GM19324 (cell line): Measurements from ENCODE around the gene GATAD2A.

ENCODE experiments used
- ATAC-seq: cut with Tn5 transposase; IDR thresholded peaks from one replicate; pipeline ENCODE4 v1.9.1; 2021; ENCODE audit warnings: mild to moderate bottlenecking, moderate library complexity; ENCODE audit not compliant: unreplicated experiment, low FRiP score

Gene GATAD2A

DNA sequence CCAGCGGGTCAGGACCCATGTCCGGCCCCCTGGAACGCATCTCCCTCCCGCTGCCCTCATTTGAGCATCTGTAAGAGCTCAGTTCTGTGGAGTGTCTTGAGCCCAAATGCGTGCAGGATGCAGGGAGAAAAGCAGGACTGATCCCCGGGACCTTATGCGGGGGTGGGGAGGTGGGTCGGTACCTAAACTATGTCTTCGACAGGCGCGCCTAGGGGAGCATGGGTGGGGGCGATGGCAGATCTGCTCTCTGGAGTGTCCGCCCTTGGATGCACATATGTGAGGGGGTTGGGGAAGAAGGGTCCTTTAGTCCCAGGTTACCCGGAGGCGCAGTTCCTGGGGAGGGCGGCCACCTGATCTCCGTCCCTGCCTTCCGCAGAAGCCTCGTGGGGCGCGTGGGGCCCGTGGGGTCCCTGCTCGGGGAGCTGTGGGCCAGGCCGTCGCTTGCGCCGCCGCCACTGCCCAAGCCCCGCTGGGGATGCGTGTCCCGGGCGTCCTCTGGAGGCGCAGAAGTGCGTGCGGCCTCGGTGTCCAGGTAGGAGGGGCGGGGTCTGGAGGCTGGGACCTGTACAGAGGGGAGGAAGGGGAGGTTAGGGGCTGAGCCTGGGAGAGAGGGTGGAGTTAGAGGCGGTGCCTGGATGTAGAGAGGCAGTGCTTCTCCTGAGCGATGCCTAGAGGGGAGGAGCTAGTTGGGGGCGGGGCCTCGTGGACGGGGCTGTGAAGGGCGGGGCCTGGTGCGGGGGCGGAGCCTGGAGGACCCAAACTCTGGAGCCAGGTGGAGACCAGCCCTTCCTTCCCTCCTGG, 135.4 kb downstream of the GATAD2A start:
- ATAC-seq, result no peak

DNA sequence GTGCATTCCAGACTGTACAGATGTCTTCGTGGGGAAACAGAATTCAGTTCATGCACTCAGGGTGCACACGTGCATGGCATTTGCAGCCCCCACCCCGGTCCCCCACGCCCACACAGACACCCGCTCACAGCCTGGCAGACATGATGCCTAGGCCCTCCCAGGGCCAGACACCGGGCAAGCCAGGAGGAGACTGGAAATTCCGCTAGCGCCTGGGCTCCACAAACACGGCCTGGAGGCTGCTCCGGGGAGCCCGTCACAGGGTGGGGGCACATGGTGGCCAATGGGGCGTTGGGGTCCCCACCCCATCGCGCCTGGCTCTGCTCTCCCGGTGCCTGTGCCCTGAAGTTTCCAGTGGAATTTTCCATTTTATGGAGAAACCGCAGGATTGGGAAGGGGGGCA, 136.1 kb downstream of the GATAD2A start:
- no peak for ATAC-seq

DNA sequence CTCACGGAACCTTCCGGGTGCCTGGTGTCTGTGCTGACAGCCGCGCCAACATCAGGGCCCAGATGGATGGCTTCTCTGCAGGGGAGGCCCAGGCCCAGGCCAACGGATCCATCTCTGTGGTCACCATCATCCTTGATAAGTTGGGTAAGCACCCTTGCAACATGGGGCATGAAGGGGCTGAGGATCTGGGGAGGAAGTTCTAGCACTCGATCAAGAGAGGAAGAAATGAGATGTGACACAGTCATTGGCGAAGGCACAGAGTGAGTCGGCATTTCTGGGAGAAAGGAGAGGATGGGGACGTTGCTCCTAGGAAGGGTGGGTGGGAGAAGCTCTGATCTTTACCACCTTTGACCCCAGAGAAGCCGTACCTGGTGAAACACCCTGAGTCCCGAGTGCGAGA, 137.0 kb downstream of the GATAD2A start:
- ATAC-seq, result no peak

DNA sequence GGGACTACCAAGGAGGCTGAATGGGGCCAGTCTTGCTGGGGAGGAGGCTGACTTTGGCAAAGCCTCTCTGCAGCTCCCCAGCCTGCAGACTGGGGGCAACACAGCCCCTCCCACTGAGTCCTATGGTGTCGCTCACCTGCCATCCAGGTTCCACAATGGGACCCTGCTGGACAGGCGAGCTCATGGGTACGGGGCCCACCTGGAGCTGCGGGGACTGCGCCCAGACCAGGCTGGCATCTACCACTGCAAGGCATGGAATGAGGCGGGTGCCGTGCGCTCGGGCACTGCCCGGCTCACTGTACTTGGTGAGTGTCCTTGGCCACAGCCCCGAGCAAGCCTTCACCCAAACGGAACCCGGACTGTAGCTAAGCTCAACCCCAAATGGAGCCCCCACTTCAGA, 137.6 kb downstream of the GATAD2A start:
- no peak for ATAC-seq

DNA sequence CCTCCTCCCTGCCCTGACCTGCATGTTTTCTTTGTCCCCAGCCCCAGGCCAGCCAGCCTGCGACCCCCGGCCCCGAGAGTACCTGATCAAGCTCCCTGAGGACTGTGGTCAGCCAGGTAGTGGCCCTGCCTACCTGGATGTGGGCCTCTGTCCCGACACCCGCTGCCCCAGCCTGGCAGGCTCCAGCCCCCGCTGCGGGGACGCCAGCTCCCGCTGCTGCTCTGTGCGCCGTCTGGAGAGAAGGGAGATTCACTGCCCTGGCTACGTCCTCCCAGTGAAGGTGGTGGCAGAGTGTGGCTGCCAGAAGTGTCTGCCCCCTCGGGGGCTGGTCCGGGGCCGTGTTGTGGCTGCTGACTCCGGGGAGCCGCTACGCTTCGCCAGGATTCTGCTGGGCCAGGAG, 138.2 kb downstream of the GATAD2A start:
- ATAC-seq, result no peak

DNA sequence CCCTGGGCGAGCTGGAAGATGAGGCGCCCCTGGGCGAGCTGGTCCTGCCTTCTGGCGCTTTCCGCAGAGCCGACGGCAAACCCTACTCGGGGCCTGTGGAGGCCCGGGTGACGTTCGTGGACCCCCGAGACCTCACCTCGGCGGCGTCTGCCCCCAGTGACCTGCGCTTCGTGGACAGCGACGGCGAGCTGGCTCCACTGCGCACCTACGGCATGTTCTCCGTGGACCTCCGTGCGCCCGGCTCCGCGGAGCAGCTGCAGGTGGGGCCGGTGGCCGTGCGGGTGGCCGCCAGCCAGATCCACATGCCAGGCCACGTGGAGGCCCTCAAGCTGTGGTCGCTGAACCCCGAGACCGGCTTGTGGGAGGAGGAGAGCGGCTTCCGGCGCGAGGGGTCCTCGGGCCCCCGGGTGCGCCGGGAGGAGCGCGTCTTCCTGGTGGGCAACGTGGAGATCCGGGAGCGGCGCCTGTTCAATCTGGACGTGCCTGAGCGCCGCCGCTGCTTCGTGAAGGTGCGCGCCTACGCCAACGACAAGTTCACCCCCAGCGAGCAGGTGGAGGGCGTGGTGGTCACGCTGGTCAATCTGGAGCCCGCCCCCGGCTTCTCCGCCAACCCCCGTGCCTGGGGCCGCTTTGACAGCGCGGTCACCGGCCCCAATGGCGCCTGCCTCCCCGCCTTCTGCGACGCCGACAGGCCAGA, 138.9 kb downstream of the GATAD2A start:
- no peak for ATAC-seq

DNA sequence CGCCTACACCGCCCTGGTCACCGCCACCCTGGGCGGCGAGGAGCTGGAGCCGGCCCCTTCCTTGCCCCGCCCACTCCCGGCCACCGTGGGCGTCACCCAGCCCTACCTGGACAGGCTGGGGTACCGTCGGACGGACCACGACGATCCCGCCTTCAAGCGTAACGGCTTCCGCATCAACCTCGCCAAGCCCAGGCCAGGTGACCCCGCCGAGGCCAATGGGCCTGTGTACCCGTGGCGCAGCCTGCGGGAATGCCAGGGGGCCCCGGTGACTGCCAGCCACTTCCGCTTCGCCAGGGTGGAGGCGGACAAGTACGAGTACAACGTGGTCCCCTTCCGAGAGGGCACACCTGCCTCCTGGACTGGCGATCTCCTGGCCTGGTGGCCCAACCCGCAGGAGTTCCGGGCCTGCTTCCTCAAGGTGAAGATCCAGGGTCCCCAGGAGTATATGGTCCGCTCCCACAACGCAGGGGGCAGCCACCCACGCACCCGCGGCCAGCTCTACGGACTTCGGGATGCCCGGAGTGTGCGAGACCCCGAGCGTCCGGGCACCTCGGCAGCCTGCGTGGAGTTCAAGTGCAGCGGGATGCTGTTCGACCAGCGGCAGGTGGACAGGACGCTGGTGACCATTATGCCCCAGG, 139.6 kb downstream of the GATAD2A start:
- no peak for ATAC-seq

DNA sequence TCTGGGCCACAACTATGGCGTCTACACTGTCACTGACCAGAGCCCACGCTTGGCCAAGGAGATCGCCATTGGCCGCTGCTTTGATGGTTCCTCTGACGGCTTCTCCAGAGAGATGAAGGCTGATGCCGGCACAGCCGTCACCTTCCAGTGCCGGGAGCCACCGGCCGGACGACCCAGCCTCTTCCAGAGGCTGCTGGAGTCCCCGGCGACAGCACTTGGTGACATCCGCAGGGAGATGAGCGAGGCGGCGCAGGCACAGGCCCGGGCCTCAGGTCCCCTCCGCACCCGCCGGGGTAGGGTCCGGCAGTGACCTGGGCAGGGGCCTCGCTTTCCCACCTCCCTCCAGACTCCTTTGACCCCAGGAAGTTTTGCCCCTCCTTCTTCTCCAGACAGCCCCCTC, 140.2 kb downstream of the GATAD2A start:
- ATAC-seq, result no peak

DNA sequence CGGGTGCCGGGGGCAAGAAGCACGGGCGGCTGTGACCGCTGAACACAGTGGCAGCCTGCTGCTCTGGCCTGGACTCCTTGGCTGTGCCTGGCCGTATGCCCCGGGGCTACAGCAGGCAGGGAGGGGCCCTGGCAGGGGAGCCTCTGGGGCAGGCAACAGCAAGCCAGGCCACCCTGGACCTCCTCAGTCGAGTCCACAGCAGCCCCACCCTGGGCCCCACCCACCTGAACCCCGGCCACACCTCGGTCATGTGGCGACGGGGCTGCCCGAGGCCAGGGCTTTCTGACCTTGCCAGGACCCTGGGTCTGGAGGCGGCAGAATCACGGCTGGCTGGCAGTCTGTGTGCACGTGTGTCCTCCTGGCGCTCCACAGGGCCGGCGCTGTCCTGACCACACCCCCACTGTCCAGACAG, 141.3 kb downstream of the GATAD2A start:
- no peak for ATAC-seq

DNA sequence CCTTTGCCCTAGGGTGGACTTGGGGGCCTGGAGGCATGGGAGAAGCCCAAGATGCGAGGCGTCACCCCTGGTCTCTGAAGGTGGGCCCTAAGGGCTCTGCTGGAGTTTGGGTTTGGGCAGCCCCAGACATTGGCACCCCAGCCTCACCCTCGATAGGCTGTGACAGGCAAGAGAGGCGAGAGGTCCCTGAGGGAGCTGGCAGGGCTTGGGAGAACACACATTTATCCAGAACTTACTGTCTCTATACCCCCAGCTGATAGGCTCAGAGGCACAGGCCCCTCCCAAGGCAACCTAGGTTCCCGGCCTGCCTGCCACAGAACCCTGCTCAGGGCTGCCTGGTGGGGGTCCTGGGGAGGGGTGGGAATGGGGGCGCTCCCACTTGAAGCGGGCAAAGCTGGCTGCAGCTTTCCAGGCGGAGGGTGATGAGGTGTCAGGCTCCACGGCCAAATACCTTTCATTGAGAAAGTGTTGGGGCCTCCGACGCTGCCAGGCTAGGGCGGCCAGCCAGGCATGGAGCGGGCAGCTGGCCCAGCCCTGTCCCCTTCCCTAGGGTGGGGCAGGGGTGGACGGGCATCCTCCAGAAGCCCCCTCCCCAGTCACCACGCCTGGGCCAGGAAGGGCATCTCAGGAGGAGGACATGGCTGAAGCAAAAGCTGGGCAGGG, 142.3 kb downstream of the GATAD2A start:
- no peak for ATAC-seq

DNA sequence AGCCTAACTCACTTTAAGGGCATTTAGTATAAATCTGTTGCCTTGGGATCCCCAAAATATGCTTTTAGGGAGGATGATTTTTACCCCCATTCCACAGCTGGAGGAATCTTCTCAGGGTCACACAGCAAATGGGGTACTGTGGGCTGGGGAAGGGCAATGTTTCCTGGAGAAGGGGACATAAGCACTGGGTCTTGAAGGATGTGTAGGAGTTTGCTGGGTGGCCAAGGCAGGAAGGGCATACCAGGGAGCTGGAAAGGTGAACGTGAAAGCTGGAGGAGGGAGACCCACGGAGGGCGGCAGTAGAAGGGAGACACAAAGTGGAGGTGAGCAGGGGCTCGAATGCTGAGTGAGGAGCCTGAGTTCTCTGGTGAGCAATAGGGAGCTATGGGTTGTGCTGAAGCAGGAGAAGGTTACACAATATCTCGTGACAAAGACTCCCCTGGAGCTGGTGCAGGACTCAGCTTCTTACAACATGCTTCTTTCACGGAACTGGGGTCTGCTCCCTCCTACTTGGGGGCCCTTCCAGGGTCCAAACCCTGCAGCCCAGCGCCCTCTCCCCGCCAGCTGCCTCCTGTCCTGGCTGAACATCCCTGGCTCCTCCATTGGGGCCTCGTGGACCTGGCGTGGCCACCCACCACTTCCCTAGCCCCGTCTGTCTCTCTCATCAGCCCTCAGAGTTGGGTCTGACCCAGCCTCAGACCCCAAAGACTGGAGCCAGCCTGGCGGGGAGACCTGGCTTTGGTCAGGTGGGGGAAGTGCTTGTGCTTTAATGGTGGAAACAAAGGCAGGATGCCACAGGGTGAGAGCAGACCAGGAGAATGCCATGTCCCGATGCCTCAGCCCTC, 143.7 kb downstream of the GATAD2A start:
- no peak for ATAC-seq

DNA sequence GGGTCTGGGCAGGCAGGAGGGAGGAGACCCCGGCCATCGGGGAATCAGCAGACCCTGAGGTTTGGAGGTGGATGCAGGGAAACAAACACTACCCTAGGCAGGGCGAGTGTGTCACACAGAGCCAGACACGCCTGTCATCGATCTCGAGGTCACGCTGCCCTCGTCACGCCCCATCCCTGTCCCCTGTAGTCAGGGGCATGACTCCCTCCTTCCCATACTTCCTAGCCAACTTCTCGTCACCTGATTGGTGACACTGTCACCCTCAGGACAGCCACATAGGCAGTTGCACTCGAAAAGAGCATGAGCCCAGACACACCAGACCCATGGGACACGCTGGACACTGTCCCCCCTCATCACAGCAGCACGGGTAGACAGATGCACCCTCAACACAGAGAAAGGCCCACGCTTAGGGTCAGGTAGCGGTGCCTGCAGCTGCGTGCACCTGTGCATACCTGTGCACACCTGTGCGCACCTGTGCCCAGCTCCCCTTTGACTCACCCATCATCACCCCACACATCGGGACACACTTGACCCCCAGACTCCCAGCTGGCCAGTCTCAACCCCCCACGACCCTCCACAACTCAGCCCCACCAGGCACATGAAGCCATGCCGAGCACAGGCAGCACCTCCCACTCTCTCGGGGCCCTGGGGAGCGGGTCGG, 144.5 kb downstream of the GATAD2A start:
- no peak for ATAC-seq

DNA sequence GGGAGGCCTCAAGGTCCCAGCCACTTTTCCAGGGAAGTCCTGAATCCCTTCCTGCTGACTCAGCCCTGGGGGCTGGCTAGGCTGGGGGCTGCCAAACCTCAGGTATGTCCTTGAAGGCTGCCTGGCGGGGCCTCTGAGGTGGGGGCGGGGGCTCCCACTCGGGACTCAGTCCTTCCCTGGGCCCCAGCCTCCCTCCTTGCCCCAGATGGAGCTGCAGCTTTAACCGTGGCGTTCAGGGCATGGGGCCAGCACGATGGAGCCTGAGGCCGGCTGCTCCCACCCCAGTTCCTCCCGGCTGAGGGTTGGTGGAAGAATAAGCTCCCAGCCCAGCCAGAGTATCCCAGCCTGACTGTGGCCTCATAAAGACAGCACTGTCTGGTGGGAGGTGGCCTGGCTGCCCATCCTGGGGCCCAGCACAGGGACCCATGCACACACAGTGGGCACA, 145.0 kb downstream of the GATAD2A start:
- no peak for ATAC-seq

DNA sequence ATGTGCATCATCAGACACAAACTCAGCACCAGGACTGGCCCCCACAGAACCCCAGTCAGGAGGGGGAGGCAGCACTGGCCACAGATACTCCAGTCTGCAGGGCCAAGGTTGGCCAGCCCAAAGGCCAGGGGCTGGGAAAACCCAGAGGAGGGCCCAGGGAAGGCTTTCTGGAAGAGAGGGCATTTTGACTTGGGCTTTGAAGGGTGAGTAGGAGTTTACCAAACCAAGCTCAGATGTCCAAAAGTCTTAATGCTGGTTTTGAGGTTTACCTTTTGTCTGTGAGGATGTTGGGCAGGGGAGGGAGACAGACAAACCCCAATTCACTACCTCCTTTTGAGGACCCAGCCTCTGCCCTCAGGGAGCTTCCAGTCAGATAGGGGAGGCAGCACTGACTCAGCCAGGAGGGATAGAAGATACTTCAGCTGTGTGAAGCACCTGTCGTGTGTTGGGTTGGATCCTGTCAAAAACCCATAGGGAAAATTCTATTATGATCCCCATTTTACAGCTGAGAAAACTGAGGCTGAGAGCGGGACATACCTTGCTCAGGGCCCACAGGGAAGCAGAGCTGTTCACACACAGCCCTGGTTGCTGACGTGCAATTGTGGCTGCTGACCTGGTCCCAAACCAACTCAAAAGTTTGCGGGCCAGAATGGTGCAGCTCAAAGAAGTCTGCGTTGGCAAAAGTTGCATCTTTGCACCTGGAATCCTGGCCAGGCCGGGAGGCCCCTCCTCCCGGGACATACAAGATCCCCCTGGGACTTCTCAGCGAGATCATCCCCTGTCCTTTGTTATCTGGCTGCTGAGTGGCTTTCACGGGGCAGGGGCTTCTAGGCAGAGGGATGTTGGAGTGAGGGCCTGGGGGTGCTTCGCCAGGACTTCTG, 145.7 kb downstream of the GATAD2A start:
- no peak for ATAC-seq

DNA sequence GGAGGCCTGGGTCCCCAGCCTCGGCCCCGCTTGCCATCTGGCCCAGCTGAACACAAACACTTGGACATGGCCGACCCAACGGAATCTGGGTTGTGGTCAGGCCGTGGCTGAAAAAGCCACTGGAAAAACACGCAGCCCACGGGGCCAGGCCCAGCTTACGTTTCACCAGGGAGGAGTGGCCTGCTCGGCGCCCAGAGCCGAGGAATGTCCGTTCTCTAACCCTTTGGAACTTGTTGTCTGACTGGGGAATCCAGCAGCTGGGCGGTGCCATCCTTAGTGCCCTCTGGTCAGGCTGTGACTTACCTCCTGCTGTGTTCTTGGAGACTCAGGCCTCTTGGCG, 146.3 kb downstream of the GATAD2A start:
- ATAC-seq, result no peak

DNA sequence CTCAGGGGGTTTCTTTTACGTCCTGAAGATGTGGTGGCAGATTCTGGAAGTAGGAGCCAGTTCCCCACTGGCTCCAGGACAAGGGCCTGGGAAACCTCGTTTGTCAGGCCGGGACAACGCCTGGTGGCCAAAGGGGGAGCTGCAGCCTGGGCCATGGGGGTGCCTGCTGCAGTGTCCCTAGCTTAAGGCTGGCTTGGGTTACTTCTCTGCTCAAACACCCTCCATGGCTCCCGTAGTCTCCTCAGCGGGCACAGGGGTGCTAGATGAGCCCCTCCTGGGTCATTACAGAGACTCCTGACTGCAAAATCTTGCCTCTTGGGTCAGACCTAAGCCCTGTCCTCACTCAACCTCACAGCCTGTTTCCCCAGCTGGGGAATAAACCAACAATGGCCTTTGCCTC, 147.3 kb downstream of the GATAD2A start:
- ATAC-seq, result no peak

DNA sequence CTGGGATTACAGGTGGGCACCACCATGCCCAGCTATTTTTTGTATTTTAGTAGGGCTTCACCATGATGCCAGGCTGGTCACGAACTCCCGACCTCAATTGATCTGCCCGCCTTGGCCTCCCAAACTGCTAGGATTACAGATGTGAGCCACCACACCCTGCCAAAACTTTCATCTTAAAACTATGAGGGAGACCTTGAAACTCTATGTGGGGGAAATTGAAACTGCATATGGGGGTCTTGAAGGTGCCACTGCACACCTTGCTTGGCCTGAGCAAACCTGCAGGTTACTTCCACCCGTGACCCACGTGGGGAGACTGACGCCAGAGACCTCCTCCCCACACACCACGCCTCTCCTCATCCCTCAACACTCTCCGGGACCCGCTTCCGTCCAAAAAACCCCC, 148.2 kb downstream of the GATAD2A start:
- ATAC-seq, result no peak

DNA sequence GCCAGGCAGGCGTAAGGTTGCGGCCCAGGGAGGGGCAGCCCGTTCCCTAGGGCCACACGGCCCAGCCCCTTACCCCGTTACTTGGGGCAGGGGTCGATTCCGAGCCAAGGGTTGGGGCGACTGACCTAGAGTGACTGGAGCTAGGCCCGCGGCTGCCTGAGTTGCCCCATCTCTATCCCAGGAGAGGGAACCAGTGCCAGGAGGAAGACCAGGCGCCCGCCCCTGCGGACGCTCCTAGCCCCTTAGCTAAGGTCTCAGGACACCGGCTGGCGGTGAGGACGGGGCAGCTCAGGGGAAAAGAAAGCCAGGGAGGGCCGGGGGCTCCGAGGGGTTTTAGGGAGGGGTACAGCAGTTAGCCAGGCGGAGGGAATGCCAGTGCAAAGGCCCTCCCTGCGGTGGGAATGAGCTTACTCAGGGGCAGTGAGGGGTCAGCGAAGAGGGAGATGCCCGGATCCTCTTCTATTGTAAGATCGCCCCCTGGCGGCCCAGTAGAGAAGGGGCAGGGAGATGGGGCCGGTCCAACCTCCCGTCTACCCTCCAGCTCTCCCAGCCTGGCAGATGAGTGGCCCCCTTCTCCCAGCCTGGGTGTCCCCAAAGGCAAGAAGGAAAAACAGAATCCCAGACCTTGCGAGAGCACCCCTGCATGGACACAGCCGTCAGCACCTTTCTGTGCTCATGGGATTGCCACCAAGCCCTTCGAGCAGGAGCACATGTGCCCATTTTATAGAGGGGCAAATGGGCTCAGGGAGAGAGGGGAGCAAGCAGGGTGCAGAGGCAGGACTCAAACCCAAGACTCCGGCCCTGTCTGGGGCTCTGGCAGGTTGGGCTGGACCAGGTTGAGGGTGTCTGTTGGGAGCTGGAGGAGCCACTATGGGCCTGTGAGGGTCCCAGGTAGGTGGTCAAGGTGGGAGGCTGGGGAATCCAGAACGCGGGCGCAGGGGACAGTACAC, 148.9 kb downstream of the GATAD2A start:
- ATAC-seq, result no peak
